Hematopoietic multipotent progenitor cell treated with erythropoietin and hydrocortisone succinate and interleukin-3 and kit ligand, for 8 days (in vitro differentiated cells): ENCODE results near the gene IL1RL1.
A peak's percentile ranks its signal among the peaks of the same experiment; 100 is the strongest.

Experiments used
- DNase-seq: peaks from one replicate; pipeline ENCODE4 v3.0.0-alpha.2; 2015

Gene IL1RL1

DNA sequence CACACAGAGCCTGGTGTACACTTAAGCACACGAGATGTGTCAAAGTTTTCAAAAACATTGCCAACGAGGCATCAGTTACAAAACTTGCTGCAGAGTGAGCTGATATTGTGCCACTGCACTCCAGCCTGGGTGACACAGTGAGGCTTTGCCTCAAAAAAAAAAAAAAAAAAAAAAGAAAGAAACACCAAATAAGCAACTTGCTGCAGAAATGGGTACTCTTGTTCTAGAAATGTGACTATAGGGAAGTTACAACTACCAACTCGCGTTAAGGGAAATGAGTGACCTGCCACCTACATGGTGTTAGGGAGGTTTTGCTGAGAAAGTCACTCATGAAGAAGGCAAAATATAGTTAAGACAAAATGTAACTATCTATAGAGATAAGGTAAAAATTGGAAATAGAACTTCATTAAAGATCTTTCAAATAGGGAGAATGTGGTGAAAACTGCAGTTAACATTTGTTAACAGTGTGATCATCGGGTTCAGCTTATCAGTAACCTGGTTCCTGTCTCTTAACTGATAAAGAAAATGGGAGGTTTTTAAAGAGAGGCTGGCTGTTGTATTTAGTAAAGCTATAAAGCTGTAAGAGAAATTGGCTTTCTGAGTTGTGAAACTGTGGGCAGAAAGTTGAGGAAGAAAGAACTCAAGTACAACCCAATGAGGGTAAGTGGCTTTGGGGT is at the start of gene IL1RL1:
IL1RL1 (plus strand) TSS at position 600 of the 677 bp plus-strand sequence. CDS start 26,702 bp downstream, outside the sequence.
- peak; percentile 41 for DNase-seq

DNA sequence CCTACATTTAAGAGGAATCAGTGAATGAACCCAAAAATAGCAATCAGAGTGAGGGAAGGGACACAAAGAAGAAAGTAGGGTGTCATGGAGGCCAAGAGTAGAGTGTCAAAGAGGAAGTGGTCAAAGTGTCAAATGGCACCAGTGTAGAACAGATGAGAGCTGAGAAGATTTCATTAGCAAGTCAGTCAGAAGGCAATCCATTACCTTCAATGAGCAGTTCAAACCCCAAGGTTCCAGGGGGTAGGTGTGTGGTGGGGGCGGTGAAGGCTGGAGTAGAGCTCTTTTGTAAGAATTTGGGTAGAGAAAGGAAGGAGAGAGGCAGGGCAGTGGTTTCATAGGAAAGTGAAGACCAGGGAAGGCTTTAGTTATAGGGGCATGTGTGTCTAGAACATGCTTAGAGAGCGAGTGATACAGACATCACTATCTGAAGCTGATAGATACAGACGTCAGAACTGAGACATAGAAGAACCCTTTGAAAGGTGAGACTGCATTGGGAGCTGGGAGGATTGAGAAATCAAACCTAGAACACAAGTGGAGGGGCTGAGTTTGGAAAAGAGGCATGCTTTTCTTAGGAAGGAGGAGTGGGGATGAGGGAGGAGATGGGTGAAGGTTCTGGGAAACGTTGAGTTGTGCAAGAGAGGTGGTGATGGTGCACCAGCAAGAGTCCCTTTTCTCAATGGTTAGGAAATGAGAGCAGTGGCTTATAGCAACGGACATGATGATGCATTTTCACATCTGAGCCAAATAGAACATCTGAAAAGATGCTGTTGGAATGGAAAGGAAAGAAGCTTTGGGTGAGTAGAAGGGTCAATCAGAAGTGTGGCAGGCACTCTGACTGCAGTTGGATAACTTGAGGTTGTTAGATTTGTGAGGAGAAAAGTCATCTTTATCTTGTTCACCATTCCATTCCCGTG is 48.9 kb upstream of the IL1RL1 start:
- DNase-seq: no peak

DNA sequence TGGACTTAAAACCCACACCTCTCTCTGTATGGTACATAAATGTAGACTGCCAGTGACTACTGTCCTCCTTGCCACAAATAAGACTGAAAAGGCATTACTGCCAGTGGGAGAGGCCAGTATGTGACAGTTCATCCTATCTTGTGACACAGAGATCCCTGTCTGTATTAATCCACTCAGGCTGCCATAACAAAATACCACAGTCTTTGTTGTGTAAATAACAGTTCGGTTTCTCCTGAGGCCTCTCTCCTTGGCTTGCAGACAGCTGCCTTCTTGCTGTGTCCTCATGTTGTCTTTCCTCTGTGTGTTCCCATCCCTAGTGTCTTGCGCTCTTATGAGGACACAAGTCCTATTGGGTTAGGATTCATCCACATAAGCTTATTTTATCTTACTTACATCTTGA is 46.4 kb upstream of the IL1RL1 start:
- no peak for DNase-seq

- DNase-seq: no peak
Observed at GRCh38 chr2:102266204-102266603, 45.2 kb upstream of the IL1RL1 start.

DNA sequence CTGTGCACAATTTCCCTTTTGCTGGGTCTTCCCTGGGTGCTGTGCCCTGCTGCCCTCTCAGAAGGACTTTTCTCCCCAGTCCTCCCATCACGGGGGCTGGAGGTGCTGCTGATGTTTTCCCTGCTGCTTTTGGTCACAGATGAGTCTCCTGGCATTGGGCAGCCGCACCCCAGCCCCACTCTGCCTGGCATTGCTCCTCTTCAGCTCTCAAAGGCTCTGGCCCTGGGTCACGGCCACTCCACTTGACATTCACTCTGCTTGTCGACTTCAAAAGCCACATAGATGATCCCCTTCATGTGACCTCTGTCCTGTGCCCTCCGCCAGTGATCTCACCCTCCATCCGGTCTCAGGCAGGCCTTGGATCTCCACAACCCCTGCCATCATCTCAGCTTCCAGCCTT is 43.6 kb upstream of the IL1RL1 start:
- no peak for DNase-seq

GRCh38 chr2:102268510-102269199 is 42.7 kb upstream of the IL1RL1 start:
- DNase-seq: no peak

- DNase-seq: no peak
Observed at GRCh38 chr2:102269200-102269524, 42.2 kb upstream of the IL1RL1 start.

DNA sequence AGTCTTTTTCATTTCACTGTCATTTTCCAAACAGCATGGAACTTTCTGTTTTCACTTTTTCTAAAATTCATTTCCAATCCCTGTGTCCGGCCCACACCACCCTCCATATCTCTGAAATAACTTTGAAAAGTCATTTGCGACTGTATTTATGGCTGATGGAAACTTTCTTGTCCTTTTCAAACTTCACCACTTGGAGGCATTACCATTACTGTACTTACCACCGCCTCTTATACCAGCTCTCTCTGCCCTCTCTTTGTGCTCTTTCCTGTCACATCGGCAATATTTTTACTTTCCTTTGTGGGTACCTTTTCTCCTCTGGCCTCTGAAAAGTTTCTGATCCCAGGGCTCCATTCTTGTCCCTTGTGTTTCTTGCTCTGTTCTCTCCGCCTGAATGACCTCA is 39.5 kb upstream of the IL1RL1 start:
- DNase-seq: peak; percentile 18

- no peak for DNase-seq
Observed at GRCh38 chr2:102273619-102274211, 37.6 kb upstream of the IL1RL1 start.

DNA sequence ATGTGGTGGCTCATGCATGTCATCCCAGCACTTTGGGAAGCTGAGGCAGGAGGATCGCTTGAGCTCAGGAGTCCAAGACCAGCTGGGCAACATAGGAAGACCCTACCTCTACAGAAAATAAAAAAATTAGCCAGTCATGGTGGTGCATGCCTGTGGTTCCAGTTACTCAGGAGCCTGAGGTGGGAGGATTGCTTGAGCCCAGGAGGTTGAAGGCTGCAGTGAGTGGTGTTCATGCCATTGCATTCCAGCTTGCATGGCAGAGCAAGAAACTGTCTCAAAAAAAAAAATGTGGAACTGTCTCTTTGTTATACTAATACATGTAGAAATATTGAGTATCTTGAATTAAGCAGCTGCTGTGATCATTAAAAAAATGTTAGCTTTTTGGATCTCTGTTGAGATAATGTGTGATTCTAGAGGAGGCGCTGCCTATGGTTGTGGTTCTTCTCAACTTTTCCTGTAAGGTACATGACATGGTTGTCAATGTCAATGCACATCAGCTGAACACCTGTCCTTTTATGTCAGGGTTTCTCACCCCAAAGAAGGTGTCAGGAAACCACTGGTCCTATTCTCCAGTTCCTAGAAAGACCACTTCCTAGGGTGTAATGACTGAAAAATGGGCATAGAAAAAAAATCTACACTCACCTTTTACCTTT is 34.7 kb upstream of the IL1RL1 start:
- no peak for DNase-seq

DNA sequence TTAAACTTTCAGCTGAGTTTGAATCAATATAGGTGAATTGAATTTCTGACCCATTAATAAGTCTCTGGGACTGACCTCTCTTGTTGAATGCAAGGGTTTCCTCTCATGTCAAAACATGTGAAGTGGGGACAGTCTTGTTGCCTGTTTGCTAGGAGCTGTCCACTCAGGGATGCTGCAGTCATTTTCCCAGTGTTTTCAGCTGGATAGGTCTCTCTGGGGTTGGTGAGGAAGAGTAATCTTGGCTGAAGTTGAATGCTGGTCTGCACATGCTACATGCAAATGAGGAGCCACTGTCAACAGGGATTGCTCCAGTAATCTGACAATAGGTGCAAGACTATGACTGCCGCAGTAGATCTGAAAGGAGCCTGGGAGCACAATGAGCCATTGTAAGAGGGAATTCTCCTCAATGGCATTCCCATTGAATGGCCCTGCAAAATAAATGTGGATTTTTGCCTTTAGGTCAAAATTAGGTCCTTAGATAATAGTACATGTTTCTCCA is 34.1 kb upstream of the IL1RL1 start:
- no peak for DNase-seq

- DNase-seq: no peak
Observed at GRCh38 chr2:102278720-102279390, 32.5 kb upstream of the IL1RL1 start.

DNA sequence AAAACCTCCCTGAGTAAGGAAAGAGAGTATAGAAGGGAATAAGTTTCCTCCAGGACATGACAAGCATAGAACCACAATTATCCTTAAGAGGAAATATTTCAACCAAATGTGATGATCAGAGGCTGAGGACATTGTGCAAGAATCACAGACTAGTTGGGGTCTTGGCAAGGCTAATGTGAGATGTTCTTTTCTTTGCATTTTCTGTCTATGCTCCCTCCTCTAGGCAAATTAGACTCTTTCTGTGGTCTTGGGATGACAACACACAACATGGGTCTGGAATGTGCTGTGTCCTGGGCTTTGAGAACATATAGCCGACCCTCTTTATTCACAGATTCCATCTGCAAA is 32.0 kb upstream of the IL1RL1 start:
- DNase-seq: no peak

- no peak for DNase-seq
Observed at GRCh38 chr2:102282678-102283091, 28.7 kb upstream of the IL1RL1 start.

DNA sequence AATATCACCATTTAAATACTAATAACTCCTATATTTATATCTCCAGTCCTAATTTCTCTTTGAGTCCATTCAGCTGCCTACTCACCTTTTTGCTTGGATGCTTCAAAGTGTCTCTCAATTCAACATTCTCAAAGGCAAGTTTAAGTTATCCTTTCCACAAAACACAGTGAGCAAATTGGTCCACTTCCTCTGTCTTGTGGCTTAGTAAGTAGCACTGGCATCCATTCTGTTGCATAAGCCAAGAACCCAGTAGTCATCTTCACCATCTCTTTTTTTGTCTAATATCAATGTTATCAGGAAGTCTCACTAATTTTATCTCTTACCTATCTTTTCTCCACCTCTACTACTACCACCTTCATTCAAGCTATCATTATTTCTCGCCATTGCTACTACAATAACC is 27.4 kb upstream of the IL1RL1 start:
- no peak for DNase-seq

DNA sequence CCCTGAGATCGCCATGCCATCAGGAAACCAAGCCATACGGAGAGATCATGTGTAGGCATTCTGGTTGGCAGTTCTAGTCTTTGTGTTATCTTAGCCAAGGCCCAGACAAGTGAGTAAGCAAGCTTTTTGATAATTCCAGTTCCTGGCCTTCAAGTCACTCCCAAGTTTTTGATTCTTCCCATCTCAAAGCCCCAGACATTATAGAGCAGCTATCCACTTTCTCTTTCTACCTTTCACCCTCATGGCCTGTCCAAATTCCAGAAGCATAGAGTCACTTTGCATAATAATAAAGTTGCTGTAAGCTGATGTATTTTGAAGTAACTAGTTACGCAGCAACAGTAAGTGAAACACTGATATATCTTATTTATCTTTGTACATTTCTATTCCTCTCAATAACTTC is 26.8 kb upstream of the IL1RL1 start:
- DNase-seq: no peak

GRCh38 chr2:102285368-102285767 is 26.0 kb upstream of the IL1RL1 start:
- DNase-seq: no peak

GRCh38 chr2:102286041-102286440 is 25.3 kb upstream of the IL1RL1 start:
- no peak for DNase-seq

DNA sequence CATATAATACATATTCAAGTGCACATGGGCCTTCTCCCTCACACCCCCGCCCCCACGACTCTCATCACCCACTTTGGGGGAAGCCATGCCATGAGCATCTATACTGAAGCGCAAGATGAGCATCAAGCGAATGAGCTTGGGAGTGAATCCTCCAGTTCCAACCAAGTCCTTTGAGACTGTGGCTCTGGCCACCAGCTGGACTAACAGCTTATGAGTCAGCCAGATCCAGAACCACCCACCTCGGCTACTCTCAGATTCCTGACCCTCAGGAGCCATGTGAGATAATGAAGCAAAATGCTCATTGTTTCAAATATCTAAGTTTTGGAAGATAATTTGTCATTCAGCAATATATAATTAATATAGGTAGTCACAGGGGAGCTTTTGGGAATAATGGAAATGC is 22.2 kb upstream of the IL1RL1 start:
- no peak for DNase-seq

- no peak for DNase-seq
Observed at GRCh38 chr2:102290594-102290993, 20.8 kb upstream of the IL1RL1 start.

DNA sequence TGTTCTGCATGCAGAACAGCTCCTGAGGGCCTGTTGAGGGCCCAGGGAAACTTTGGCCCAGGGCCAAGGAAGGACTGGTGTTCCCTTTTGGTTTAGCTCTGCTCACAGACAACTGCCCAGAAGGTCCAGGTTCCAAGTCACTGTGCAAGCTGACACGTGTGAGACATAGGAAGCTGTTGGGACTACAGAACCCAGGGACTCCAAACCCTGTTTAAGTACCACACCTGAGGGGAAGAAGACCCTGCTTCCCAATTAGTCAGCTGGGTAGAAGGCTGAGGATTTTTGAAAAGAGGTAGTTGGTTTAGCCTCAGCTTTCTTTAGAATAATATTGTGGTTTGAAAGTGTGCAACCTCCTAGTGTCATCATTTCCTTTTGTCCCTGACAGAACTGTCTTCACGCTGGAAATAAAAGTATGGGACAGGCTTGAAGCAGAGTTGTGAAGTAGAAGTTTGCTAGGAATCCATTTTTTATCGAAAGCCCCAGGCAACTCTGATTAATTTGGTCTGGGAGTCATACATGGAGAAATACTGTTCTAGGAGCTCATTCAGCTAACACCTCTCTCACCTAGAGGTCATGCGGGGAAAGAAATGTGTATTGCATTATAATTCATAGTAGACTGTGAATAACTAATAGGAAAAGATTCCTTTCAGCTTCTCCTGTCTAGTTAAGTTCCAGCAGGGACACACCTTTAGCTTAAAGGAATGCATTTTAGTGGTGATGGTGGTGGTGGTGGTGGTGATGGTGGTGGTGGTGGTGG is 19.9 kb upstream of the IL1RL1 start:
- peak; percentile 8 for DNase-seq
